ENCODE data around the gene PYROXD2.

The PYROXD2 gene

GRCh38 chr10:98457721-98458120, 42.7 kb upstream of the PYROXD2 start:
- H3K4me3 ChIP-seq (ENCODE audit: low read depth, low read length), result no peak overlapping the region
- no peak for DNase-seq (ENCODE audit: low read depth)

DNA sequence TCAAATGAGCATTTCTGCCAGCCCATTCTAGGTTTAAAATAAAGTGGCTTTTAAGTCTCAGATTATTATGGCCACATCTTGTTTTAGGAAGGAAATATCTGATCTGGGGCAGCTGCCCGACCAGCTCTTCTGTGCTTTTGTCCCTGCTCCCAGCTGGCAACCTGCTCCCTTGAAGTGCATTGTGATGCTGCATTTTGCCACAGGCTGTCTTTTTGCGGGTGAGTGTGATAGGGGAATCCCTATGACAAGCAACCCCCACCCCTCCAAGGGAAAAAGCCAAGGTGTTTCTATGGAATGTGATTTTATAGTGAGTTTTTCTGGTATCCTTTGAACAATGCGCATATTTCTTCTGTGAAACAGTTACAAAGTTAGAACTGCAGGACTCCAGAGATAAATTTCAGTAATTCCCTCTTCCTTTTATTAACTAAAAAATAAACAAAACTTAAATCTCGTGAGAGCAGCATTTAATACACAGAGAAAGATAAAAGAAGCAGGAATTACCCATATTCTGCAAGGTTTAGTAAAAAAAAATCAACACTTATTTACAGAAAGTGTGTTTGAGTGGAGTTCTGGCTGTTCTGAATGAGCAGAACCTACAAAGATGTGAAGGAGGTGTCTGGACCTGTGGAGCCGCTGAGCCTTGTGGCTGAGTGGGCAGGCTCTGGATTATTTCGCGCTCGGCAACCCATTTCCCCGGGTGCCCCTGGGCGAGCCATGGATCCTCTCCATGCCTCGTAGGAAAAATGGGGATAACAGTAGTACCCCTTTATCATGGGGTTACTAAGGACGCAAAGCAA, 41.9 kb upstream of the PYROXD2 start:
- no peak for TF ChIP-seq CTCF (conservative IDR thresholded peaks at IDR 0.05; ENCODE audit: low read depth, low read length)
- no peak overlapping the region for H3K4me3 ChIP-seq (ENCODE audit: low read depth, low read length)
- no peak for DNase-seq (ENCODE audit: low read depth)

More at GRCh38 chr10:98457721-98458120, 42.7 kb upstream of the PYROXD2 start:
- no peak for TF ChIP-seq CTCF (conservative IDR thresholded peaks at IDR 0.05; ENCODE audit: low read depth, low read length)

DNA sequence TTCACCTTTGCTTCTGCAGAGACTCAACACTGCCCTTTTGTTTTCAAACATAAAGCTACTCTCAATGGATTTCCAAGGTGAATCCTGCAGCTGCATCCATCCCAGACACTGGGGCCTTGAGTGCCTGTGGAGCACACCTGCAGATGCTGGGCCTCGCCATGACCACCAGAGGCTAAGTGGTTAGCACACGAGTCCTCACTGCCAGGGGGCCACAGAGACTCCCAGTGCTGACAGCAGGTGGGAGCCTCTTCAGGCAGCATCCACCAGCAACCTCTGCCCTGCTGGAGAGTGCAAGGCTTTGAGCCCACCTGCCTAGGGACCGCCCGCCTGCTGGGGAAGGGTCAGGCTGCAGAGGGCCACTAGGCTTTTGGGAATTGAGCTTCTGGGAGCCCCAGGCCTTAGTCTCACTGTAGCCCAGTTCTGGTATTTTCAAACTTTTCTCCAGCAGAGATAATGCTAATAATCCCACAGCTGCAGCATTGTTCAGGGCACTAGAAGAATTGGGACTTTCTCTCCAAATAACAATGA, 41.1 kb upstream of the PYROXD2 start:
- no peak overlapping the region for H3K4me3 ChIP-seq (ENCODE audit: low read depth, low read length)
- no peak for TF ChIP-seq CTCF (conservative IDR thresholded peaks at IDR 0.05; ENCODE audit: low read depth, low read length)
- DNase-seq (ENCODE audit: low read depth), result no peak

DNA sequence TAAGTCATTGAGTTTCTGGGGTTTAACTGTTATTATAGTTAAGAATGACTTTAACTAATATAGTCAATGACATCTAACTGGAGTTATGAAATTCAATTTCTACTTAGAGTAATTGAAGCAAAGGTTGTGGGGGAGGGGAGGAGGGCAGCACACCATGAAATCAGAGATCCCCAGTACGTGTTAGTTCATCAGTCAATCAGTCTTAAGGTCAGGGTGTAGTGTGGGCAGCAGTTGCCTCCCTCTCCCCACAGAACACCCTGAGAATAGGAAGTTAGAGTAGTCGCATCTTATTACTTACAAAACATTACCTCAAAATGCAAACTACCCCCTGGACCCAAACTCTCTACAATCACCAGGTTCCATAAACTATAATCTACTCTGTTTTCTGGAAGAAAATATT, 38.7 kb upstream of the PYROXD2 start:
- DNase-seq (ENCODE audit: low read depth), result no peak
- H3K4me3 ChIP-seq (ENCODE audit: low read depth, low read length), result no peak overlapping the region
- no peak for TF ChIP-seq CTCF (conservative IDR thresholded peaks at IDR 0.05; ENCODE audit: low read depth, low read length)

- H3K4me3 ChIP-seq (ENCODE audit: low read depth, low read length), result no peak overlapping the region
- no peak for DNase-seq (ENCODE audit: low read depth)
Measured at GRCh38 chr10:98450618-98451017, 35.6 kb upstream of the PYROXD2 start.

GRCh38 chr10:98449287-98449686, 34.3 kb upstream of the PYROXD2 start:
- DNase-seq (ENCODE audit: low read depth), result no peak
- TF ChIP-seq CTCF (conservative IDR thresholded peaks at IDR 0.05; ENCODE audit: low read depth, low read length), result no peak

More at GRCh38 chr10:98450618-98451017, 35.6 kb upstream of the PYROXD2 start:
- no peak for TF ChIP-seq CTCF (conservative IDR thresholded peaks at IDR 0.05; ENCODE audit: low read depth, low read length)

More at GRCh38 chr10:98449287-98449686, 34.3 kb upstream of the PYROXD2 start:
- H3K4me3 ChIP-seq (ENCODE audit: low read depth, low read length), result no peak overlapping the region

Measured in choroid plexus epithelial cell (primary cell).